HG03159 (cell line): ENCODE data around the gene BLM.
"Not testable (repeated sequence)": the region's sequence is repeated elsewhere in the genome, so short reads cannot be mapped to it uniquely, and the experiment has no call there.

ENCODE experiments used
- ATAC-seq: cut with Tn5 transposase; IDR thresholded peaks from one replicate; pipeline ENCODE4 v1.9.1; 2021; ENCODE audit warnings: mild to moderate bottlenecking, moderate library complexity; ENCODE audit not compliant: unreplicated experiment

BLM gene

DNA sequence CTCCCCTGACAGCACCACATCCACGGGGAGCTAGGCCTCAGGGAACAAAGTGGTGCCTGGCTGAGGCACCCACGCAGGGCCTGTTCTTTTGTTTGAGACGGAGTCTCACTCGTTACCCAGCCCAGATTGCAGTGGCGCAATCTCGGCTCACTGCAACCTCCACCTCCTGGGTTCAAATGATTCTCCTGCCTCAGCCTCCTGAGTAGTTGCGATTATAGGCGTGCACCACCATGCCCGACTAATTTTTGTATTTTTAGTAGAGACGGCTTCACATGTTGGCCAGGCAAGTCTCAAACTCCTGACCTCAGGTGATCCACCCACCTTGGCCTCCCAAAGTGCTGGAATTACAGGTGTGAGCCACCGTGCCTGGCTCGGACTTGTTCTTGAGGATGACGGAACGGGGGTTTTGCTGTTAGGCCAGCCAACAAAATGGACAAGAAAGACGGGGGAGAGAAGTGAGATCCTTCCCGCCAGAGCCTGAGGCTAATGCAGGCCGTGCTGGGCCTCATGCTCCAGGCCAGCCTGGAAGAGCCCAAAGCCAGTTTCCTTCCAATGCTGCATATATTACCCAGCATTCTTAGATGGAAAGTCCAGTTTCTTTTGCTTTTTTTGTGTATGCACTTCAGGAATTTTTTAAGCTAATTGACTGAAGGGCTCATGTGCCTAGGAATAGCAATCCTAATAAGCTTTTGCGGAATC is 123.2 kb downstream of the BLM start:
- ATAC-seq: no peak

DNA sequence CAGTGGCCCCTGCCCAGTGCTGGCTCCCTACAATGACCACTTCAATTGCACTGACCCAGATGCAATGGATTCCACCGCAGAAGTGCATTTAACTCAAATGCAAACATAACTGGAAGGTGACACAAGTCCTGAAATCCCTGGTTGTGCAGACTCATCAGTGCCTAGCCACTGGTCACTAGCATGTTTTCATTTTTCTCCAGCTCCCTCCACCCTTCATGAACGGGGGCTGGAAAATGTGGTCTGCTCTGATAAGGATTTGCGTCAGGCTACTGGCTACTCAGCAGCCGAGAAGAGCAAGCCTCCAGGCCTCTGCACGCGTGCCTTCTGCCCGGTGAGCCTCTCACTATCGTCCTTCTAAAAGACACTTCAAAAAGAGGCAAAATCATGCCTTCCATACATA is 123.8 kb downstream of the BLM start:
- no peak for ATAC-seq

DNA sequence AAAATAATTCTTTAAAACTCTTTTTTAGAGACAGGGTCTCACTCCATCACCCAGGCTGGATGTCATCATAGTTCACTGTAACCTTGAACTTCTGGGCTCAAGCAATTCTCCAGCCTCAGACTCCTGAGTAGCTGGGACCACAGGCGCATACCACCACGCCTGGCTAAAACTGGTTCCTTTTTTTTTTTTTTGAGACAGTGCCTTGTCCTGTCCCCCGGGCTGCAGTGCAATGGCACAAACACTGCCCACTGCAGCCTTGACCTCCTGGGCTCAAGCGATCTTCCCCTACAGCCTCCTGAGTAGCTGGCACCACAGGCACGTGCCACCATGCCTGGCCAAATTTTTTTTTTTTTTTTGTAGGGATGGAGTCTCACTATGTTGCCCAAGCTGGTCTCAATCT is 127.5 kb downstream of the BLM start:
- ATAC-seq: peak; percentile 4

DNA sequence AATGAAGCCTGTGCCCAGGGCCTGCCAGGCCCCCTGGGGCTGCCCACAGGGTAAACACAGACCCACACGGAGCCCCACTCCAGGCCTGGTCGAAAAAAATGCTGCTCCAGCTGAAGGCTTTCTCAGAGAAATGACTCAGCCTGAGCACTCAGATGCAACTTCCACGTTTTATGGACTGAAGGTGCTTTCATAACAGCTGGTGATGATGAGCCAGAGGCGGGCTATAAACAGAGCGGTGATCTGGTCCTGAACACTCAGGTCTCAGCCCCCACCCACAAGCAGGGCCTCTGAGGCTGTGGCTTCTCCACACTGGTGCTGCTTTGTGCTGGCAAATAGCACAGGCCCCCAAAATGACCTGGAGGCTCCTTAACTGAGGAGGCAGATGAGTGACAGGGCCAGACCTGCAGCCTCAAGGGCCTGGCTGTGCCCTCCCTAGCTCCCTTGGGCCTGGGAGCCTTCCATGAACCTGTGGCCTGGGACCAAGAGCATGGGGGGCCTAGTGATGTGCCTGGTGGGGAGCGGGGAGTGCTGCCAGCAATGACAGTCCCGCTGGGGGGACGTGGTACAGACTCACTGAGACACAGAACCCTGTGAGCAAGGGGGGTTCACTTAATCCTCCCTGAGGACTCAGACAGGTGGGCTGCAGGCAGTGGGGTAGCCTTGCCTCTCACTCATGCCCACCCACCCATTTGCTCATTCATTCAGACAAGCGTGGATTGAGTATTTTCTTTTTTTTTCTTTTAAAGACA is 128.2 kb downstream of the BLM start:
- peak; percentile 87 for ATAC-seq

DNA sequence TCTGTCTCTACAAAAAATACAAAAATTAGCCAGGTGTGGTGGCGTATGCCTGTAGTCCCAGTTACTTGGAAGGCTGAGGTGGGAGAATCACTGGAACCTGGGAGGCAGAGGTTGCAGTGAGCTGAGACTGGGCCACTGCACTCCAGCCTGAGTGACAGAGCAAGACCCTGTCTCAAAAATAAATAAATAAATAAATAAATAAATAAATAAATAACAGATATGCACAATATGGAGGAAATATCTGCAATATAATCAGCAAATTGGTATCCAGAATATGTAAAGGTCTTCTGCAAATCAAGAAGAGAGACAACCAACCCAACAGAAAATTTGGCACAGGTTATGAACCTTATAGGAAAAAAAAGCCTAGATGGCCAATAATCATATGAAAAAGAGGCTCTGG is 132.3 kb downstream of the BLM start:
- ATAC-seq: not testable (repeated sequence)

DNA sequence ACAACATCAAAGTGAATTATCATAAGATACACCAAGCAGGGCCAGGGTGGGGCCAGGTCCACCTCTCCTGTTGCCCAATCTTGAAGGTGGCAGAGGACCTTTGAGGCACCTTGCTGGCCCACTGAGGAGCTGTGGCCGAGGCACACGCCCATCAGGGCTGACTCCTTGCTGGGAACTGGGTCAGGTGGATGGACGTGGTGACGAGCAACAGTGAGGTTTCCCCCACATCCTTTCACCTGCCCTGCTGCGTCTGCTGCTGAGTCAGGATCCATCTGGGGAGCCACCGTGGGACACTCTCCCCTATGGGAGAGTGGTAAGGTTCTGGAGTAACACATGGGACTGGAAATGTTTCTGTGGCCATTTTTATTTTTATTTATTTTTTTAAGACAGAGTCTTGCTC is 134.0 kb downstream of the BLM start:
- no peak for ATAC-seq

DNA sequence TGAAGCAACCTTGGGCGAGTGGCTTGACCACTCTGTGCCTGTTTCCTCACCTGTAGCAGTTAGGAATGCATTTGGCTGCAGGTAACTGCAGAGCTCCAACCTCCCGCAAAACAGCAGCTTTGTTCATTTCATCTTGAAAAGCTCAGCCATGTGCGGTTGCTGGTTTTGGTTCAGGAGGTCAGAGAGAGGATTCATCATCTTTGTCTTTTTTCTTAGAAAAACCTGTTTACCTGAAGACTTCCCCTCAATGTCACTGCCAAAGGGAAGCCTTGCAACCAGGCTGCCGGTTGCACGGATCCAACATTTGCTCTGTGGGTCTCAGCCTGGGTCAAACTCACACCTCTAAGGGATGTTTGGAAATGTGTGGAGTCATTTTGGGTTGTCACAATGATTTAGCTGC is 134.8 kb downstream of the BLM start:
- ATAC-seq: no peak

DNA sequence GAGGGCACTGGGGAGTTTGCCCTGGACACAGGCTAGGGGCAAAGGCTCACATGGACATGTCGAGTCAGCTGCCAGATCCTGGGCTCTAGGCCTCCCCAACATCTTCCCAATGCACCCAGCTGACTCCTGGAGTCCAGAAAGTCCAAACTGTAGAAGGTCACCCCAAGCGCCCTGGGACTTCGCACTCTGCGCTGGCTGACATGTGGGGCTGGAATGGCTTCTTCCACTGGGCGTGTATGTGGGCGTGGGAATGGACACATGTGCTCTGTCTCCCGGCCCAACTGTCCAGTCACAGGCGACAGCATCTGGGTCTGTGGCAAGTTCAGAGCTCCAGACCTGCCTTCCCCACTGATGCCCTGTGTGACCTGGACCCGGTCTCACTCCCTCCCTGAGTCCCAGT is 138.0 kb downstream of the BLM start:
- no peak for ATAC-seq

DNA sequence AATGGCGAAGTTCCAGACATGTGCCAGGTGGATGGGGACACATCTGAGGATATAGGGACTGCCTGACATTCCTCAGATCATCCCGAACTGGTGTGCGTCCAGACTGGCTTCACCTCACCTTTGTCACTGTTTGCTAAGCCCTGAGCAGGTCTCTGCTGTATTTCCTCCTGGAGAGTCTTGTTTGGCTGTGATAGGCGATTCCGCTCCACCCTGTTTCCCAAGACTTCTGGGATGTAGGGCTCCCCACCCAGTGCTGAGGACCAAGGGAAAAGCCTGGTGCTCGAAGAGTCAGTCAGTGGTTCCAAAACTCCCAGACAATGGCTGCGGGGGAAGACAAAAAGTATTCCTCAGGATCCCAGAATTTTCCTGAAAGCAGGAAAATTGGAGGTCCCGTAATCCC is 140.2 kb downstream of the BLM start:
- no peak for ATAC-seq

DNA sequence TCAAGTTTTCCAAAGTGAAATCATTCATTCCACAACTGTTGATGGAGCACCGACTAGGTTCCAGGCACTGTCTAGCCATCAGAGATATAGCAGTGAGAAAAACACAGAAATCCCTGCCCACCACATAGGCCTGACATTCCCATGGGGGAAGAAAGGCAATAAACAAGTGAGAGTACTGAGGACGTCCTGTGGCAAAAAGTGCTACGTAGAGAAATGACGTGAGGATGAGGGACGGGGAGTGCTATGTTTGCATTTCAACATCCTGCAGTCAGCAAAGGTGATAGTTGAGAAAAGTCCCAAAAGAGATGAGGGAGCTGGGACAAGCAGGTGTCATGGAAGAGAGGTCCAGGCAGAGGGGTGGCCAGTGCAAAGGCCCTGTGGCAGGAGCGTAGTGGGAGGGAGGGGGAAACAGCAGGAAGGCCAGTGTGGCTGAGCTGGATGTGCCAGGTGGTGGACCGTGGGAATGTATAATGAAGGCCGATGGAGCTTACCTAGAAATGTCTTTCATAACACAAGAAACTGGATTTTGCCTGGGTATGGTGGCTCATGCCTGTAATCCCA is 140.8 kb downstream of the BLM start:
- ATAC-seq: no peak

DNA sequence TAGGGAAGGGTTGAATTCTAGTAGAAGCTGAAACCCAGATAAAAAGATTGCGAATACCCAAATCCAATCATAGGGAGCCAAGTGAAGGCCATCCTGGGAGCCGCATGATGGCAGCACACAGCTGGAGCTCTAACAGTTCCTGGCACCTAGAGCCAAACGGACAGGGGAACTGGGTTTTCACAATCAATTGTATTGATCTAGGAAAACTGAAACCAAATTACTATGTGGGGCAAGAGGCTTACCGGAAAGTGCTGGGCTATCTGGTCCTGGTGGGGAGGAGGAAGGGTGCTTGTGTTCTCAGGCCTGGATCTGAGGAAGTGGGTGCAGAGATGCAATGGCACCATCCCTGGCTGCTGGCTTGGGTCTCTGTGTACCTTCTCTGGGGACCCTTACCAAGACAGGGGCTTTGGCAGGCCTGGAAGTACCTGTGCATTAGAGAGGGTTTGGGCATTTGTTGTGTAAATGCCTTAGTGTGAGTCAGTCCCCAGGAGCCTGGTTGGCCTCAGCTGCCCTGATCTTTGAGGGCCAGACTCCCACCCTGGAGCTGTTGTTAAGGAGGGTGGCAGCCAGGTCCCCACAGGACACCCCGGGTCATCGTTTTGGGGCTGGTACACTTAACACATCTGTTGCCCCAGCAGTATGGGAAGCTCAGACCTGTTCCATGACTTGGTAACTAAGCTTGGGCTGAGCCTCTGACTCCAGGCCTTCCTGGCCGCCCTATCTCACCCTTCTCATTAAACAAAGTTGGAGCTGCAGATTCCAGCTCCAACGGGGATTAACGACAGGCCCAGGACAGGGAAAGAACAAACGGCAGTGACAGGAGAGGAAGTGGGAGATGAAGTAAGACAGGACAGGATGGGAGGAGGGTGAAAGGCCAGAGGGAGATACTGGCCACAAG is 142.3 kb downstream of the BLM start:
- no peak for ATAC-seq

DNA sequence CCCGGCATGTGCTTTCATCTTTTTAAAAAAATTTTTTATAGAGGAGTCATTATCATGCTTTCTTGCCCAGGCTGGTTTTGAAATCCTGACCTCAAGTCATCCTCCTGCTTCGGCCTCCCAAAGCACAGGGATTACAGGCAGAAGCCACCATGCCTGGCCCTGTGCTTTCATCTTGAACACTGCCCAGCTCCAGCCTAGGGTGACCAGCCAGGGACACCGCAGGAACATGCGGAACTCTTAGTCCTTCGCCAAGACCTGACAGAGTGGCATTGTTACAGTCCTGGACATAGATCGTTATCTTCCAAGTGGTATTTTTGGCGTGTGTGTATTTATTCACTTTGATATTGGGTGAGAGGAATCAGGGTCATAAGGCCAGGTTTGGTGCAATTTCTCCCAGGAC is 143.3 kb downstream of the BLM start:
- ATAC-seq: no peak

DNA sequence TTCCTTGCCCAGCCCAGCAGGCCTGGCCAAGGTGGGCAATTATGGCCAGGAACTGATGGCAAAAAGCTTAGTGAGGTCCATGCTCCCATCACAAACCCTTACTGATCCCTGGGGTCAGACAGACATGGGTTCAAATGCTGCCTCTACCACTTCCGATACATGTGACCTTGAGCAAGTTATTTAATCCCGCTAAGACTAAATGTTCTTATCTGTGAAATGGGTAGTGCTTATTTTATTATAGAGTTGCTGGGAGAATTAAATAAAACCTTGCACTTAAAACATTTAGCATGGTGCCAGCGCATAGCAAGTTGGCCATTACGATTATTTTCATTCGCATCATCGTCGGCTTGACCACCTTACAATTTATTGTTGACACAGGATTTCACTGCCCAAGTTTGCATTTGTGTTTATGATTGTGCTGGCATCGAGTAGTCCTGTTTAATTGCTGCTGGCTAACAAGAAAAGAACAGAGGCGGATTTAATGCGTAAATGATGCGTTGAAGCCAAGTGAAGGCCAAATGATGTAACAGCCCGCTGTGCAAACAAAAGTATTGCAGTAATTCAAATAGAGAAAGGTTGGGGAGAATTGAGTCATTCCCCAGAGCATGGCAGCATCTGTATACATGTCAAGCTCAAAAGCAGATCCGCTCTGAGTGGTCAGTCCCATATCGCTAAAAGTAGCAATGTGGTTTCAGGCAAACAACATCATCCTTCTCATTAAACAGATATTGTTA is 144.0 kb downstream of the BLM start:
- ATAC-seq: no peak

DNA sequence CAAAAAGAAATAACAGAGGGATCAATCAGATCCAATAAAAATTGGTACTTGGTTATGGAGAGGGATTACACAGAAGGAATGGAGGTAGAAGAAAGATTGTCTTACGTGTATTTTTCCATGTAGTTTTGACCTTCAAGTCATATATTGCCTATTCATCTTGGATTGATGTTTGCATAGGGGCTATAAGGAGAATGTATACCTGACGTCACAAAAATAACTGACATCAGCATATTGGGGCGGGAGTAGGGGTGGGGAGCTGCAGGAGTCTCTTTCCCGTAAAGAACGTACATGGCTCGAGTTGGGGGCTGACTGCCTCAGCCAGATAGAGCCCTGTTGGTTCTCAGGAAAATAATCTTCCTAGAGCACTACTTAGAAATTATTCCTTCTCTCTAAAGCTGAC is 145.3 kb downstream of the BLM start:
- no peak for ATAC-seq

DNA sequence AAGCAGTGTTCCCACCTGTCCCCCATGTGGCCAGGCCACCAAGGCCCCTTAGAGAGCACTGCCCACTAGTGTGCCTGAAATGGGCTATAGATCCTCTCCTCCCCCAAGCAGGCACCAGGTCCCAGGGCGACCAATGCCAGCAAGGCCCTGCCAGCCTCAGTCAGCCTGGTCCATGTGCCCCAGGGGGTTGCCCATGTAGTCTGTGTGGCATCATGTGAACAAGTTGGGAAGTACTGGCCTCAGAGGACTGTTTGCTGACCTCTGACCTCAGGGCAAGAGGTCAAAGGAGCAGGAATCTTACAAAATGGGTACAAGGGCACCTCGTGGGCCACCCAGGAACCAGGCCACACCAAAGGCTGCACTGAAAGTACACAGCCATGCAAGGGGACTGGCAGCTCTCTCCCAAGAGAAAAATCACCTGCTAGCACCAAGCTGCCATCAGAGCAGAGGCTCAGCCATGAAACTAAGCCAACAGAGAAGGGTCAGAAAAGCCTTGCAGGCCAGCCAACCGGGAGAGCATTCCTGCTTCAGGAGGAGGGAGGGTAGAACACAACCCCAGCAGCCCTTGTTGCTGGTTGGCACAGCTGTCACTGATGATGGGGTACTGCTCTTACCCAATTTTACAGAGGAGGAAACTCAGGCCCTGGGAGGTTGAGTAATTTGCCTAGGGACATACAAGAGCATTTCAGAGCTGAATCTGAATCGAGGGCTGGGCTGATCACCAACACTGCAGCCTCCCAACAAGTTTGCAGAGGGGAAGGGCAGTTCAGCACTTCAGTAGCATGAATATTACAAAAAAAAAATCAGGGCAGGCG is 146.0 kb downstream of the BLM start:
- no peak for ATAC-seq

DNA sequence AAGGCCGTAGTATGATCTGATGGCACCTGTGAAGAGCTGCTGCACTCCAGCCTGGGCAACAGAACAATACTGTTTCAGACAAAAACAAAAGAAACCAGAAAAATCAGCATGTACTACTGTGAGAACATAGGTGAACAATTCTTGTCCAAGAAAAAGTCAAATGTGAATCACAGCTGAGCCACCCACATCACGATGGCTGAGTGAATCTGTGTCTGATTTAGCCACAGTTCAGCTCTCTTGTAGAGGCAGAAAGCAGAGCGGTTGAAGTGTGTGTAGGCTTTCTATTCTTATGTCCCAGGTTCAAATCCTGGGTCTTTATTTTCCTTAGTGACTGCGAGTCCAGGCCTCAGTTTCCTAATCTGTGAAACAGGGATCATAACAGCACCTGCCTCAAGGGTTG is 146.8 kb downstream of the BLM start:
- ATAC-seq: no peak

DNA sequence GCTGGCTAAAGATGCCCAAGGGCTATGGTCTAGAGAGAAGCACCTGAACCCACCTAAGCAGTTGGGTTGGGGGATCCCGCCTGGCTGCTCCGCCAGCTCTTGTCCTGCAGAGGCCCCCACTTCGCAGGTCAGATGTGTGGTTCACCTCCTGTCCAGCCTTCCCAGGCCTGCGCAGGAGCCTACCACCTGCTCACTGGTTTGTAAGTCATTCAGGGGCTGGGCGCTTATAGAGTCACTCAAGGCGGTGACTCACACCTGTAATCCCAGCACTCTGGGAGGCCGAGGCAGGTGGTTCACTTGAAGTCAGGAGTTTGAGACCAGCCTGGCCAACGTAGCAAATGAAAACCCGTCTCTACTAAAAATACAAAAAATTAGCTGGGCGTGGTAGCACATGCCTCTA is 147.4 kb downstream of the BLM start:
- ATAC-seq: no peak

DNA sequence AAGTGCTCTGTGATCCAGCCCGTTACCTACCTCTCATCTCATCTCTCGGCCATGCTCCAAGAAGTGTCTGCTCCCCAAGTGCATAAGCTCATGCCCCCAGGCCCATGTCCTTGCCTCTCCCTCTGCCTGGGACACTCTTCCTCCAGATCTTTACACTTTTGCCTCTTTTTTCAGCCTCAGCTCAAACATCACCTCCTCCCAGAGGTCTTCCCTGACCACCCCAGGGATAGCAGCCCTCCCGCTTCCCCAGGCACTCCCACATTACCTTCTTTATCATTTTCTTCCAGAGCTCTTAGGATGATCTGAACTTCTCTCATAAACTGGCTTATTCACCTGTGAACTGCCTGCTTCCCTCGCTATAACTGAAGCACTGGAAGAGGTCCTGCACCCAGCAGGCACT is 148.6 kb downstream of the BLM start:
- ATAC-seq: no peak
